ENCODE results near the gene AFAP1L1.
"Not testable (repeated sequence)": the region's sequence is repeated elsewhere in the genome, so short reads cannot be mapped to it uniquely, and the experiment has no call there.

The AFAP1L1 gene

DNA sequence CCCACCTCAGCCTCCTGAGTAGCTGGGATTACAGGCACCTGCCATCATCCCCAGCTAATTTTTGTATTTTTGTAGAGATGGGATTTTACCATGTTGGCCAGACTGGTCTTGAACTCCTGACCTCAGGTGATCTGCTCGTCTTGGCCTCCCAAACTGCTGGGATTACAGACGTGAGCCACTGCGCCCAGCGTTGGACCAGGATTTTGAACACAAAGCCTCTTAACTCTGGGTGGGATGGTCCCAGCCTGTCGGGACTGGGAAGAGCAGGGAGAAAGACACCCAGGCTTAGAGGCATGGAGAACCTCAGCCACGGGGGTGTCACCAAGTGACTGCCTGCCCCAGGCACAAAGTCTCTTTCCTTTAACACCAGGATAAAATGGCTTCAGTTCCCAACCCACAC lies 119.4 kb downstream of the AFAP1L1 start:
- not testable (repeated sequence) for DNase-seq (ENCODE audit: low spot score)

All from iPS-NIHi11 (cell line).